HL-60/S4 treated with phorbol 12-myristate 13-acetate at 8.2 ng/mL for 4 days and 3 days (cell line): ENCODE results near the gene GATAD1.
"Not testable (repeated sequence)": the region's sequence is repeated elsewhere in the genome, so short reads cannot be mapped to it uniquely, and the experiment has no call there.

Experiments used
- in situ Hi-C: fragments of 300-500 bp; cut with MboI; formaldehyde crosslinking; loops from 2 replicates; pipeline ENCODE4 v1.15.0; 2022; ENCODE audit warnings: low sequenced_read_pairs

The GATAD1 gene

GRCh38 chr7:92479146-92479545, 31.9 kb downstream of the GATAD1 start:
- in situ Hi-C loops, result not testable (repeated sequence)

GRCh38 chr7:92483624-92484023, 36.3 kb downstream of the GATAD1 start:
- in situ Hi-C loops, result not testable (repeated sequence)

- in situ Hi-C loops, result not testable (repeated sequence)
Observed at GRCh38 chr7:92484226-92484625, 36.9 kb downstream of the GATAD1 start.

- in situ Hi-C loops, result no loop called here
Observed at GRCh38 chr7:92485267-92485892, 38.1 kb downstream of the GATAD1 start.

- in situ Hi-C loops, result no loop called here
Observed at GRCh38 chr7:92485974-92486373, 38.7 kb downstream of the GATAD1 start.

DNA sequence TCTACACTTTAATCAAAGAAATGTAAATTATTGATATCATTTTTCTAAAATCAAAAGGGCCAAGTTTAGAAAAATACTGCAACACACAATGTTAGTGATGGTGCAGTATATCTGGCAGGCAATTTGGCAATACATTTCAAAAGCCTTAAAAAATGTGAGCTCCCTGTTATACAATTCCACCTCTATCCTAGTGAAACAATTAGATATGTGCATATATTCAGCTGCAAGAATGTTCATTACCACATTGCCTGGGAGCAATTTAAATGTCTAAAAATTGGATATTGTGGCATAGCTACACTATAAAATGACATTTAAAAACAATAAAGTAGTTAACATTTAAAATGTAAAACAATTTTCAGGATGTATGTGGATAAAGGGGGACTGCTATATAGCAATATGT, 40.5 kb downstream of the GATAD1 start:
- in situ Hi-C loops, result no loop called here

GRCh38 chr7:92489634-92490033, 42.4 kb downstream of the GATAD1 start:
- in situ Hi-C loops, result no loop called here

DNA sequence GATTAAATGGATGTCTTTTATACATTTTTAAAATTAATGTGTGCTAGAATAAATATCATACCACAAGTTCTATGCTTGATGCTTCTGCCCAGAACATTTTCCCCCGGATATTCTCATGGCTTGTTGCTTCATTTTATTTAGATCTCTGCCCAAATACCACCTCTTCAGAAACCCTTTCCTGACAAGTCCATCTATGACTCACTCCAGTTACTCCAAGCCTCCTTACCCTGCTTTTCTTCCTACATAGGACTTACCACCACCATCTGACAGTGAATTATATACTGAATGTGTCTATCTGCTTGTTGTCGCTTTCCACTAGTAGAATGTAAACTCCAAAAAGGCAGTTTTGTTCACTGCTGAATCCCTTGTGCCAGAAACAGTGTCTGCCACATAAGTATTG, 49.6 kb downstream of the GATAD1 start:
- in situ Hi-C loops, result no loop called here

DNA sequence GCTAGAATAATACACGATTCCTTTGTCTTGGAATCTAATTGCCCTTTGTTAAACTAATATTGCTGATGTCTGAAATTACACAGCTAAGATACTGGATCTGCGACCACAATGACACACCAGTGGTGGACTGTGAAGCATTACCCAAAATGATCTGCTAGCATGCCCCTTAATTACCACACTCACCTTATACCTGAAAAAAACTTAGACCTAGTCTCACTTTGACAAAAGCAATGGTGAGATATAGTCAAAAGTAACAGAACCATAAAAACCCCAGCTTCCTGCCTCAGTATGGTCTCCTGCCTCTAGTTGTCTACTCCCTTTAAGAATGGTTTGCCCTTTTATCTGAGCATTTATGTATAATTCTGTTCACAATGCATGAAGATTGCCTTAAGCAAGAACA, 51.3 kb downstream of the GATAD1 start:
- in situ Hi-C loops, result no loop called here

DNA sequence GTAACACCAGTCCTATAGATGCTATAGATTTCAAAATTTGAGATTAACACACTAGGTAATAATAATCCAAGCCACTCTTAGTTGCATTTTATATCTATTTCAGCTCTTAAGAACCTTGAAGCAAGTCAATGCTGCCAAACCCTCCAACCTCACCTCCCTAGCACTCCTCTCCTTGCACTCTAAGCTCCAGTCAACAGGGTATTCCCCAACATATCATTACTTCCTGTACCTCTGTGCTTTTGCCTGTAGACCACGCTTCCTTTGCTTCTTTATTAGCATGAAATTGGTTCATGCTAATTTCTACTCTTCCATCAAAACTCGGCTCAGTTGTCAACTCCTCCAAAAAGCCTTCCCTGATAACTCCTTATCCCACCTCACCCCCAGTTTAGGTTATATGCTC, 56.5 kb downstream of the GATAD1 start:
- in situ Hi-C loops, result no loop called here

- in situ Hi-C loops, result no loop called here
Observed at GRCh38 chr7:92504563-92504962, 57.3 kb downstream of the GATAD1 start.

- in situ Hi-C loops, result no loop called here
Observed at GRCh38 chr7:92506363-92506762, 59.1 kb downstream of the GATAD1 start.

DNA sequence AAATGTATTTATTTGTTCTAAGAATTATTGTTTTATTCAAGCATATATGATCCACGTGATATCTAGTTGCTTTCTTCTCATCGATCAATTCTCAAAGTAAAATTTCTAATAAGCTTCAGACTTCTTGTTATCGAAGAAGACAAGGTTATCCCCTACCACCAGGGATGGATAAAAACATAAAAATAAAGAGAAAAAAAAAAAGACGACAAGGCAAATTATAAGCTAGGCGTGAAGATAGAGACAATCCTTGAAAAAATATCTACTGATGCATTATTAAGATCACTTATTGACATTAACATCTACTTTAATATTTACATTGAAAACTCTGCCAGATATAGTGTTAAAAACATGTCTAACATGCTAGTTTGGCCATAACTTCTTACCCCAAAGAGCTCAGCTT, 61.7 kb downstream of the GATAD1 start:
- in situ Hi-C loops, result no loop called here
